Kidney glomerular epithelial cell (primary cell): Measurements from ENCODE around the gene SORT1.
"Not testable (repeated sequence)": the region's sequence is repeated elsewhere in the genome, so short reads cannot be mapped to it uniquely, and the experiment has no call there.

Source experiments
- DNase-seq: peaks from one replicate; lab custom pipeline; 2025; lab: John Stamatoyannopoulos, UW

The SORT1 gene

GRCh38 chr1:109397581-109398342, at the start of gene SORT1:
SORT1 (minus strand) TSS chr1:109397918; CDS start chr1:109397892, 26 bp downstream.
- peak; percentile 66 for DNase-seq

DNA sequence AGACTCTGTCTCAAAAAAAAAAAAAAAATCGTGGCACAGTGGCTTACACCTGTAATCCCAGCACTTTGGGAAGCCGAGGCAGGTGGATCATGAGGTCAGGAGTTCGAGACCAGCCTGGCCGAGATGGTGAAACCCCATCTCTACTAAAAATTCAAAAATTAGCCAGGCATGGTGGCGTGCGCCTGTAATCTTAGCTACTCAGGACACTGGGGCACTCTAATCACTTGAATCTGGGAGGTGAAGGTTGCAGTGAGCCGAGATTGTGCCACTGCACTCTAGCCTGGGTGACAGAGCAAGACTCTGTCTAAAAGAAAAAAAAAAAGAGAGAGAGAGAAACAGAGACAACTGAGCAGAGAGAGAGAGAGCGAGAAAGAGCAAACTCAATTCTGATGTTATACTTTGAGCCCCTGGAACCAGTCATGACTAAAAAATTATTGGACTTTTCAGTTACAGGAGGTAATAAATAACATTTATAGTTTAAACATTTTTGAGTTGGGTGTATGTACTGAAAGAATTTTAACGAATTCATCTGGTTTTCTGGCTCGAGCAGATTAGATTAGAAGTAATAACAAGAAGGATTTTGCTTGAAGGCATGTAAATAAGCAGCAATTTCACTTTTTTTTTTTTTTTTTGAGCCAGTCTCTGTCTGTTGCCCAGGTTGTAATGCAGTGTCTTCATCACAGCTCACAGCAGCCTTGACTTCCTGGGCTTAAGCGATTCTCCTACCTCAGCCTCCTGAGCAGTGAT, 48.4 kb upstream of the SORT1 start:
- DNase-seq, result not testable (repeated sequence)

DNA sequence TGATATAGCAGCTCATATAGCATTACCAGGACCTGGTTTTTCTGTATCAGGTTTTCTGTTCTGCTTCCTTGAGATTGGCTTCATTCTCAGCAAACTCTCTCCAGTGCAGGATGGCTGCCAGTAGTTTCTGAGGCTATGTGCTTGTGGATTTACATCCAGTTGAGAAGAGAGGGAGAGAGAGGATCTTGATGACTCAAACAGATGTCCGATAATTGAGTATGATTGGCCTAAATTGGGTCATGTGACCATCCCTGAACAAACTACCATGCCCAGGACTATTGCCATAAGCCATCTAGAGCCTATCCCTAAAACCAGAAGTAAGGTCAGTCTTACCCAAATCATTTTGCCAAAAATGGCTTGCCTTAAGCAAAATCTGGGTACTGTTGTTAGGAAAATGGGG, 46.6 kb upstream of the SORT1 start:
- DNase-seq, result no peak

DNA sequence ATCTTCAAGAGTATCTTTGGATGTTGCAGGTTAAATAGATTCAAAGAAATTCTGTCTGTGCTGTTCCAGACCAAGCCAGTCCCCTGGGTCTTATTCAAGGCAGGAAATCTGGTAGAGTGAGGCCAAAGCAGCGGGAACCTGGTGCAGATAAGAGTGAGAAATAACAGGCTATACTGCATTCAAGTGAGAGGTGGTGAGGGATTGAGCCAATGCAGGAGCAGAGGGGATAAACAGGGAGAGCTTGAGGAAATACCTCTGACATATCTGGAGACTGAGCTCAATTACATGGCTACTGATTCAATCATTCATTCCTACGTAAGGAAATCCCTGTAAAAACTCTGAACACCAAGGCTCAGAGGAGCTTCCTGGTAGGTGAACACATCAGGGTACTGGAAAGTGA, 45.8 kb upstream of the SORT1 start:
- no peak for DNase-seq

DNA sequence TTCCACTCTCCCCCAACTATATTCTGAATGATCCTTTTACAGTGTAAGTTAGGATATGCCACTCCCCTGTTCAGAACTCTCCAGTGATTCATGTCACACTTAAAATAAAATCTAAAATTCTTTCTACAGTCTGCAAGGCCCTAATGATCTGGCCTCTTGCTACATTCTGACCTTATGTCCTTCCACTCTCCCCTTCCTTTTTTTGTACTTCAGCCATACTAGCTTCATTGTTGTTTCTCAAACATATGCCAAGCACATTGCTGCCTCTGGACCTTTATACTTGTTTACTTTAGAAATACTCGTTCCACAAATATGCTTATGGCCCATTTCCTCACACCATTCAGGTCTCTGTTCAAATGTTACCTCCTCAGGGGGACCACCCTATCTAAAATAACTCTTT, 43.4 kb upstream of the SORT1 start:
- no peak for DNase-seq

- peak; percentile 61 for DNase-seq
Measured at GRCh38 chr1:109438798-109439297, 41.1 kb upstream of the SORT1 start.

DNA sequence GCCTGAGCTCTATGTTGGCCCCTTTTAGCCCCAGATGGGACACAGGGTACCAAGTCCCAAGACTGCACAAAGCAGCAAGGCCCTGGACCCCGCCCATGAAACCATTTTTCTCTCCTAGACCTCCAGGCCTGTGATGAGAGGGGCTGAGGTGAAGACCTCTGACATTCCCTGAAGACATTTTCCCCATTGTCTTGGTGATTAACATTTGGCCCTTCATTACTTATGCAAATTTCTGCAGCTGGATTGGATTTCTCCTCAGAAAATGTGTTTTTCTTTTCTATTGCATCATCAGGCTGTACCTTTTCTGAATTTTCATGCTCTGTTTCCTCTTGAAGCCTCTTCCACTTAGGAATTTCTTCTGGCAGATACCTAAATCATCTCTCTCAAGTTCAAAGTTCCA, 36.8 kb upstream of the SORT1 start:
- no peak for DNase-seq

DNA sequence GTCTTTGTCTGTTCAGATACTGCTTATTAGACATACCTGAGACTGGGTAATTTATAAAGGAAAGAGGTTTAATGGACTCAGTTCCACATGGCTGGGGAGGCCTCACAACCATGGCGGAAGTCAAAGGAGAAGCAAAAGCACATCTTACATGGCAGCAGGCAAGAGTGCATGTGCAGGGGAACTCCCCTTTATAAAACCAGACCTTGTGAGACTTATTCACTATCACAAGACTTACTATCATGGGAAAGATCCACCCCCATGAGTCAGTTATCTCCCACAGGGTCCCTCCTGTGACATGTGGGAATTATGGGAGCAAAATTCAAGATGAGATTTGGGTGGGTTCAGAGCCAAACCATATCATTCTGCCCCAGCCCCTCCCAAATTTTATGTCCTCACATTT, 35.6 kb upstream of the SORT1 start:
- no peak for DNase-seq

GRCh38 chr1:109432336-109432735, 34.6 kb upstream of the SORT1 start:
- no peak for DNase-seq

DNA sequence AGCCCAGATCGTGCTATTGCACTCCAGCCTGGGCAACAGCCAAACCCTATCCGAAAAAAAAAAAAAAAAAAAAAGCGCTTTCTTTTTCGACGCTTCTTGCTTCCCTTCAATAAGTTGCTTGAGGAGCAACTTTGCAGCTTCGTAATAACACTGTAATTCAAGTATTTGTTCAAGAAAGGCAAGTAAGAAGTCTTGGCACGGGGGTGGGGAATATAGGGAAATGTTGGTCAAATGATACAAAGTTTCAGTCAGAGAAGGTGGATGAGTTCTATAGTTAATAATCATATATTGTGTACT, 29.4 kb upstream of the SORT1 start:
- DNase-seq, result no peak

DNA sequence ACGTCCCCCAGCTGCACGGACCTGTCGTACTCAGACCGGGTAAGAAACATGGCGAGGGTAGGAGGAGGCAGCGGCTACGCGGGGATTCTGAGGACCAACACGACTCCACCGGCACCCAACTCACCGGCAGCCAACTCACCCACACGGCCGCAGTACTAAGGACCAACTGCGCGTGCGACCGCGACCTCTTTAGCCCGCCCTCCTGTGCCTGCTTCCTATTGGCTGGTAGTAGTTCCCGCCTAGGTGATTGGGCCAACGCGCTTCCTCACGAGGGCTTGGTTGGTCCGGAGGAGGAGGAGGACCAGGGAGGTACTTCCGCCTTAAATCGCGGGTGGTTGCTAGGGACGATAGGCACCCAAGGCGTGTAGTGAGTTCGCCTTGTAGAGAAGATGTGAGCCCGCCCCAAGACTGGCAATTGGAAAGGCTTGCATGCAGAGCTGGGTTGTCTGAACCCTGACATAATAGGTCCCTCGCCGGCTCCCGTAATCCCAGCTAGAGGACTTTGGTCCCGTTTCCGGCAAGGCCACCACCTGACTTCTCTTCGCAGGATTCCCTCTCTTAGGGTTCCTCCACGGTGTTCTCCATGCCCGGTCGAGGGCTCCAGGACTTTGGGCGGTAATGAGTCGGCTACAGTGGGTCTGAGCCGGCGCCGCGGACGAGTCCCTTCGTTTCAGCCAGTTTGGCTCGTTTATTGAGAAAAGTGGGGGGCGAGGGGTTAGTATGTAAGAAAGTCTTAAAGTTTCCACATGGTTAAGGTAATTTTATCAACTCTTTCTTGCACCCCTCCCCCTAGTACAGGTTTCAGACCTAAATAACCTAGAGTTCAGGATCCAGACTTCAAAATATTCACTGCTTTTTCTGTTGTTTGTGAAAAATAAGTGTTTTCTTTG, 28.8 kb upstream of the SORT1 start, which contains the start of gene PSMA5:
Gene PSMA5 (minus strand): TSS at position 168 of the 890 bp plus-strand sequence. CDS start 118 bp downstream, at position 50.
- peak; percentile 97 for DNase-seq

DNA sequence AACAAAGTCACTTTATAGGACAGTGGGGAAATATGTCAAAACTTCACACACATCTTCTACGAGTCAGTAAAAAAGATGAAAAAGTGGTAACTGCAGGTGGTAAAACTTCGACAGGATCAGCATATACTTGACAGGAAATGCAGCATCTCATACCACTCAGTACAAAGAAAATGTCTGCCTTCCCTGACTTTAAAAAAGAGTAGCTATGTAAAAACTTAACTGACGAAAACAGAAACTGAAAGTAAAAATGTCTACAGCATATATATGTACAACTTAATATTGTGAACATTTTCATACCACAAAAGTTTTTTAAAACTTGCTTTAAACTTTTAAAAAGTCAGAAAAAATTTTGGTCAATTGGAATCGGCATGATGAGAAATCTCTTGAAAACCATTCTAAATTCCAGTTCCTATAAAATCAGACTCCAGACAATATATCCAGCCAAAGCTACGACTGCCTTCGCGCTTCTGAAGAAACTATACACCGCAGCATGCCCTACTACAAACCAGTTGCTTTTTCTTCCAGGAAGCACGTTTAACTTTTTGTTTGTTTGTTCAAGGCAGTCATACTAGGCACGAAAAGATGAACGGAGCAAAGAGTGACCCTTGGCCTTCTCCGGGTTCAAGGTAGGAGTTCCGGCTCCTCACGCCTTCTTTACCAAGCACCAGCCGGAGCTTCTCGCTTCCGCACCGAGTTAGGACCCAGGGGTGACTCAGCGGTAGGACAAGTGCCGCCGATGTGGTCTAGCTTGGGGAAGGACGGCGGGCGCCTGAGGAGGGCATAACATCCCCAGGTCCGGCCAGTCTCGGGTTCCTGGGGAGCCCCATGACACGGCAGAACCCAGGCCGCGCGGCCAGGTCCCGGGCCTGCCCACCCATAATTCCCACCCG, 27.9 kb upstream of the SORT1 start:
- peak; percentile 46 for DNase-seq

DNA sequence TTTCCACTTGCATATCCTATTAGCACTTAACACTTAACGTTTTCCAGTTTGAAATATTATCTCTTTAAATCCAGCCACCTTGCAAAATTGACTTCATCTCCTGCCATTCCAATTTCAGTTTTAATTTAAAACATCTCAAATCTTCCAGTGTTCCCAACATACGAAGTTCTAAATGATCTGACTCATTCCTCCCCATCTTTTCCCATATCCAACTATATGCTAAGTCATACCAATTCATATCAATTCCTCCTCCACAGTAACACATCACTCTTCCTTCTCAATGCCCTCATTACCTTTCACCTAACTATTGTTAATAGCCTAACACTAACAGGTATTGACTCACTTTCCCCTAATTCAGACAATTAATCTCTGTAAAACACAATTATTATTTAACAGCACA, 25.8 kb upstream of the SORT1 start:
- DNase-seq, result no peak

DNA sequence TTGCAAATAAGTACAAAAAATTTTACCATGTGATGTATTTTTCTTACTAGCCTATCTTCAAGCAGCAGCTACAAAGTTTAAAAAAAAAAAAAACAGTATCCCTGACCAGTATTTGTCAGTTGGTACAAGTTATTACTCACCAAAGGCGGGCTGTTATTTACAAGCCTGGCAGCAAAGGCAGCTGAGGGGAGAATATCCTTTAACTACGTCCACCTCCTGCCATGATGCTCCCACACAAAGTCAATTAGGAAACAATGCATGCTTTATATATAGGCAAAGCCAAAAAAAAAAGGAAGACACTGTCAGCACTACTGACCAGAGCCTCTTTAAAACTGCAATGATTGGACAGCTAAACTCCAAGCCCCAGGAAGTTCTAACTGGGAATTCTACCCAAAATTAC, 14.8 kb upstream of the SORT1 start:
- DNase-seq, result no peak

DNA sequence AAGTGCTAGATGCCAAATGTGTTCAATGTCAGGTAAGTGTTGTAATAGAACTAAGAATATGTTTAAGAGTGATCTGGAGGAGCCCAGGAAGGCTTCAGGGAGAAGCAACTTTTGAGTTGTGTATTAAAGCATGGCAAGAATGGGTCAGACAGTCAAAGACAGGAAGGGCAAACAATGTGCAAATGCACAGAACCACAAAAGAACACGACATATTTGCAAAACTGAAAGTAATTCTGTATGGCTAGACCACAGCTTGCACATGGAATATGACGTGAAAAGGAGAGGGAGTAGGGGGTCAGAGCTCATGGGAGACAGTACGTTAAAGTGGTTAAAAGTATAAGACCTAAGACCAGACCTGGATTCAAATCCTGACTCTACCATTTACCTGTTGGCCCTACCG, 7.1 kb upstream of the SORT1 start:
- no peak for DNase-seq

GRCh38 chr1:109402025-109402424, 4.3 kb upstream of the SORT1 start:
- no peak for DNase-seq

DNA sequence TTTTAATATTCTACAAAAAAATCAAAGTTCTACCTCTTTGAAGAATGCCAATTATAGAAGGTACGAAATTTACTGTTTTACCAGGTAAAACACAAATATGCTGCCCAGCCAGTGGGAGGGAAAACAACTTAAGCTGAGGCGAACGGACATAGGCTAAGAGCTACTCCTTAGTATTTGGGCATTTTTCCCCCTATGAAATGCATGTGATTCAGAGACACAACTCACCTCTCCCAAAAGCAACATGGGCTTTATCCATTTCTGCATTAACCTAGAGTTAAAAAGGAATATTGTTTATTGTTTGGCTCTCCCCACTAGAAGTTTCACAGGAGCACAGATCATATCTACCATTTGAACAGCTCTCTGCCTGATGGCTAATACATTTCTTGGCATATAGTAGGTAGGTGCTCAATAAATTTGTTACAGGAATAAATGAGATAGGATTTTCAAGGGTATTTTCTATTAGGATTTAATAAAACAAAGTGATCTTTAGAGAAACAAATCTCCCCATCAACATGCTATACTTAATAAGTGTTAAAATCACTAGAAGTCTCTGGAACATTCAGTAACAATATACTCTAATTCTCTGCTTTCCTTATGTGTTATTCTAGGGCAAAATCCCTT, 2.4 kb upstream of the SORT1 start:
- no peak for DNase-seq

DNA sequence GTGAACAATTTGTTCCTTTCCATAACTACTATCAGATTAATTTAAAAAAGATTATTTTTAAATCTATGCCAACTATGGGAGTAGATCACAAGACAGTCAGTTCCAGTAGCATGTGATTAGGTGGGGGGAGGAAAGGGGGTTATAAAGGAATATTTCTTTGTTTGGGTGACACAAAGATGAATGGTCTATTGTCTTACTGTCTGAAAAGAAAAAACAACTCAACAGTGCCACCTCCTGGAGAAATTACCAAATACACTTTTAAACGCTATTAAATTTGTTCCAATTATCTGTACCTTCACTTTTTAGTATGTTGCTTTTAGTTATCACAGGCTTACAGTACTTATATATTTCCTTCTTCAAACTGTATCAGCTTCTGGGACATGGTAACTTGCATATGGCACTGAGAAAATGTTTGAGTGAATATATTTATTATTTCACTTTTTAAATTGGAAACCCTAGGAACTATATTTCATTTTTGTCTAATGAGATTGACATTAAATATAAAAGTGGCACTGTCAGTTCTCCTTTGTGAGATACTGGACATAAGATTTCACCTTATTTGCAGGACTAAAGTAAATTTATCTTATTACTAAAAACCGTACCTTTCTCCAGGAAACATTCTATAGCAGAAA, 1.7 kb upstream of the SORT1 start:
- DNase-seq, result peak; percentile 81

GRCh38 chr1:109398343-109399225, 866 bp upstream of the SORT1 start:
- no peak for DNase-seq
